Cardiac fibroblast (primary cell): ENCODE data around the gene USP2.

Experiments used
- DNase-seq, 2 donors: peaks; one replicate each; pipeline versions ENCODE4 v3.0.0 to v3.0.0-alpha.2; 2010; ENCODE audit warnings: low read depth in 2 of 2
- H3K4me3 ChIP-seq, 2 donors: replicated peaks in 1 of 2; 1 replicate in 1 of 2; 2 replicates in 1 of 2; pipeline ENCODE4 v1.5.1; 2011; ENCODE audit warnings: low read depth in 2 of 2, low read length in 2 of 2, mild to moderate bottlenecking in 2 of 2, moderate library complexity in 1 of 2
- TF ChIP-seq, protein P1 (sequence below): IDR thresholded peaks from one replicate; pipeline ENCODE4 v1.5.1; 2011; ENCODE audit warnings: low read depth, mild to moderate bottlenecking, low read length, inconsistent platforms

Gene USP2

DNA sequence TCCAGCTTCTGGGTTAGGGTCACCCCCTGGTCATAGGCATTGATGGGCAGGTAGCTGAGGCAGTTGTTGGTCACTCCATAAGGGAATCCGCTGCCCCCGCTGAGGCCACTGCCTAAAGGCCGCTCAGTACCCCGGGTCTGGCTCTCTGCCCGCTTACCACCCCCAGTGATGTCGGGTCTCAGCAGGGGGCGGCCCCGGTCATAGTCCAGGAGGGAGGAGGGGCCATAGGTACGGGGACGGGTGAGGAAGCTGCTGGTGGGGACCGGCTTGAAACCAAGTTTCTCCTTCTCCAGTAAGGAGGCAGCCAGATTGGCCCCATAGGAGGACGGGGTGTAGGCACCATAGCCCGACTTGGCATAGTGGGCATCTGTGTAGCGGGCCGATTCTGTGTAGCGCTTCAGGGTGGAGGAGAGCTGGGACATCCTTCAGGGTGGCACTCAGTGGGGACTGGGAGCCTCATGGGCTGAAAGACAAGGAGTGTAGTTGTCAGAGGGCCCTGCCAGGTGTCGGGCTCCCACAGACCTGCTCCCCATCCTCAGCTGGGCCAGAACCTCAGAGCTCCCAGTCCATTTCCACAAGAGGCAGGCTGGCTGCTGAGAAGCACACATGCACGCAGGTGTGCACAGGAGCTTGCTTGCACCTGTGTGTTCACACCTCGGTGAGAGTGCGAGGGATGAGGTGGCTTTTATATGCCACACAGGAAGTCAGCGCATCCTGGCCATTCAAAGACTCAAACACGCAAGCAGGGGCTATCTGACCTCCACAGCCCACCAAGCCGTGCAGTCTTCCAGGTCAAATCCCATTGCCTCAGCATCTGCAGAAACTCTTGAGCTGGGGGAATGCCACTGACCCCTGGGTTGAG, 8.2 kb downstream of the USP2 start:
- TF ChIP-seq, protein P1, sequence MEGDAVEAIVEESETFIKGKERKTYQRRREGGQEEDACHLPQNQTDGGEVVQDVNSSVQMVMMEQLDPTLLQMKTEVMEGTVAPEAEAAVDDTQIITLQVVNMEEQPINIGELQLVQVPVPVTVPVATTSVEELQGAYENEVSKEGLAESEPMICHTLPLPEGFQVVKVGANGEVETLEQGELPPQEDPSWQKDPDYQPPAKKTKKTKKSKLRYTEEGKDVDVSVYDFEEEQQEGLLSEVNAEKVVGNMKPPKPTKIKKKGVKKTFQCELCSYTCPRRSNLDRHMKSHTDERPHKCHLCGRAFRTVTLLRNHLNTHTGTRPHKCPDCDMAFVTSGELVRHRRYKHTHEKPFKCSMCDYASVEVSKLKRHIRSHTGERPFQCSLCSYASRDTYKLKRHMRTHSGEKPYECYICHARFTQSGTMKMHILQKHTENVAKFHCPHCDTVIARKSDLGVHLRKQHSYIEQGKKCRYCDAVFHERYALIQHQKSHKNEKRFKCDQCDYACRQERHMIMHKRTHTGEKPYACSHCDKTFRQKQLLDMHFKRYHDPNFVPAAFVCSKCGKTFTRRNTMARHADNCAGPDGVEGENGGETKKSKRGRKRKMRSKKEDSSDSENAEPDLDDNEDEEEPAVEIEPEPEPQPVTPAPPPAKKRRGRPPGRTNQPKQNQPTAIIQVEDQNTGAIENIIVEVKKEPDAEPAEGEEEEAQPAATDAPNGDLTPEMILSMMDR = no peak
- DNase-seq = no peak
- H3K4me3 ChIP-seq = no peak overlapping the region

DNA sequence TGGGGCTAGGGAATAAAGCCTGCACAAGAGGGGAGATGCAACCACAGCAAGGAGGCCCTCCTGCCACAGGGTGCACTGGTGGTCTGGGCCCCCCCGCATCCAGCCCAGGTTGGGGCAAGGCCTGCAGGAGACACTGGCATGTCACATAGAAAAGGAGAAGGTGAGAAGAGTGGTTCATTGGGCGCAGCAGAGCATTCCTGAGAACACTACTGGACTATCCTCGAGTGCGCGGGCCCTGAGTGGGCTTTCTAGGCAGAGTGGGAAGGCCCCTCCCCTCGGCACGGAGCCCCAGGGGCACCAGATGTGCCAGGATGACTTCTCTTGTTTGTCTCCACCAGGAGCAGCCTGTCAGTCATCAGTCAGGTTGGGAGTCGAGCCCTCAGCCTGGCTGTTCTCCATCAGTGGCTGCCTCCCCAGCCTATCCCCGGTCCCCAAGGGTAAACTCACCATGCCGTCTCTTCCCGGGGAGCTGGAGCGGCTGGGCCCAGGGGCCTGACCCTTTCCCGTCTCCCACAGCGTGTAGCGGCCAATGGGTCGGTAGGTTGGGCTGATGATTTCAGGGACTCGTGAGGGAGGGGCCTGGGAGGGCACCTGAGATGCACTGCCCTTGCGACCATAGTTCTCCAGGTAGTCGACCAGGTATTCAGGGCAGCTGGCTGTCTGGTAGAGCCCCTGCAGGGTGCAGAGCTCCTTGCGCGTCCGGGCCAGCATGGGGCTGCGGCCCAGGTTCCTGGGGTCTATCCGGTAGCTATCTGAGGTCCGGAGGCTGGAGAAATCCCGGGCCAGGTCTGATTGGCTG, 9.0 kb downstream of the USP2 start:
- DNase-seq = no peak
- TF ChIP-seq, protein P1 = no peak
- no peak overlapping the region for H3K4me3 ChIP-seq

DNA sequence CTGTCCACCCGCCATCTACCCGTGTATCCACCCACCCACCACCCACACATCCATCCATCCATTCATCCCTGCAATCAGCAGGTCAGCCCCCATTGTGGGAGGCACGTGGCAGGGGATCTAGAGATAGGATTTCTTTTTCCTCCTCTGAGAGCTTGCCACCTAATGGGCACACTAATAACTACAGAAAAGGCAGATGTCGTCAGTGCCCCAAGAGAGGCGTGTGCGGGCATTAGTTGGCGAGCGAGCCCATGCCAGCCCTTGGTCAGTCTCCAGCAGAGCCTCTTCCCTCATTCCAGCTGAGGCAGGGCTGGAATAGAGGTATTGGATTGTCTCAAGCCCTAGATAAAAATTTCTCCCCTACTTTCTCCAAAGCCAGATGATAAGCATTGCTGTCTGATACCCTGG, 9.7 kb downstream of the USP2 start:
- TF ChIP-seq, protein P1 = no peak
- H3K4me3 ChIP-seq = no peak overlapping the region
- DNase-seq = no peak

DNA sequence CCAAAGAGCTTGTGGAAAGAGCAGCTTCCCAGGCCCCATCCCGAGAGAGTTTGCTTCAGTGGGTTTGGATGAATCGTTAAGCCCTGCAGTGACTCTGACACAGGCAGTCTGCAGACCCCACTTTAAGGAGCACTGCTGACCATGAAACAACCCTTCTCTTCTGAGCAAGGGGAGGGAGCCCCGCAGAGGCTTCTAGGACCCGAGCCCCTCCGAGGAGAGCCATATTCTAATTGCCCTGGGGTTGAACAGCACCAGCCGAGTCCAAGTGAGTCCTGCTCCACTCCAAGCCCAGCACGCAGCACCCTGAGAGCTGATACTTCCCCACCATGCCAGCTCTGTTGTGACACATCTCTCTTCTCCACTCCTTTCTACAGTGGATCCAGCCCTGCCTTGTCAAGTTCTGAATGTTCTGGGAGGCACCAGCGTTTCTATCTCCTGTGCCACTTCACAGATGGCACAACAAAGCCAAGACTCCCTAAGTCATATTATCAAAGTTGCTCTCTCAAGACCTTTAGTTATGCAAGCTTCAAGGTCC, 10.4 kb downstream of the USP2 start:
- DNase-seq = no peak
- TF ChIP-seq, protein P1 = no peak
- no peak overlapping the region for H3K4me3 ChIP-seq

DNA sequence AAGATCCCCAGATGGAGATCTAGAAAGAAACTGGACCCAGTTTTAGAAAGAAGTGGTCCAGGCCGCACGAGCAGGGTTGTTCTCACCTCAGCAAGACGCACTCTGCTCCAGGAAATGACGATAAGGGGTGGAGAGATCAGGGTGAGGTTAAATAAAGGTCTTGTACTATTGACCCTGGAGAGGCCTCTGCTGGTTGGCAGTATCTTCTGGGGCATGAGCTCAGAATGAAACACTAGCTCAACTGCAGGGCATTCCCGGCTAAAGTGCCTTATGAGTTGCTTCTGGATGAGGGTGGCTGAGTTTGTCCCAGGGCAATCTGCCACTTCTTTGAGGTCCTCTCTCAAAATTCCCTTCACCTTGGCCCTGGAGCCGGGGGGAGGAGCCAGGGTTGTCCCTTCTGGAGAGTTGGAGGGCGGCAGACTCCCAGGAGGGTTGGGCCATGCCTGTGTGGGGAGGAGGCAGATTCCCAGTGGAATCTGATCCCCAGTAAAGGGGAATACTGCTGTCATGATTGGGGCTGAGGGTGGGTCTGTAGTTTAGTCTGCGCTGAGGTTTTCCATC, 10.9 kb downstream of the USP2 start:
- TF ChIP-seq, protein P1 = no peak
- no peak for DNase-seq
- H3K4me3 ChIP-seq = no peak overlapping the region

DNA sequence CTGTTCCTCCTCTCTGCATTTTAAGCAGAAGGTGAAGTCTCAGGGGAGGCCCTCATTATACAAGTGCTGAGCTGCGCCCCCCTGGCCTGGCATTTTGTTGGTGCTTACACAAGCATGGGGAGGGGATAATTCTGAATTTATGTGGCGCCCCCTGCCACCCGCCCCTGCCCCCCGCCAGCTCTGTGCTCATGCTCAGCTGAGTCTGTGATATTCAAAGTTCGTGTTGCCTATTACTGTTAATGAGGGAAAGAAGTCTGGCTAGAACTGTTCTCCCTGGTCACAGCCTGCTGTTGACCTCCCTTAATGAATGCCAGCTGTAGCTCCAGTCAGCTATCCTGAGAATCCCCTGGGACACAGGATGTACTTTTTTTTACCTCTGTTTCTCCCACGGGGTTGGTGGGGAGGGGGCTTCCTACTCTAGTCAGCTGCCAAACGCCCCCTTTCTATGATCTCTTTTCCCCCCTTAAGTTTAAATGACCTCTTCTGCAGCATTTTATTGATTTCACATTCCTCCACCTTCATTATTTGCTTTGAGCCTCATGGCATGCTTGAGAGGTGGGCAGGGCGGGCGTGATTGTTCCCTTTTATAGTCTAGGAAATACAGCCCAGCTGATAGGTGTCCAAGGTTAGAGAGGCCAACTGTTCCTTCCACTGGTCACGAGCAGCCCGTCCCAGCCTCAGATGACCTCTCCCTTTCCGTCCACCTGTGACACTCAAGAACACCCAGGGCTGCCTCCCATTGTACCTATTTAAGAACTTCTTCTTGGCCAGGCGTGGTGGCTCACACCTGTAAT, 12.2 kb downstream of the USP2 start:
- no peak for DNase-seq
- TF ChIP-seq, protein P1 = no peak
- H3K4me3 ChIP-seq = no peak overlapping the region
